SHP77 treated with DMSO at 0.1 percent for 48 hours (cell line): ENCODE data around the gene RPL13.

Experiments used
- DNase-seq: peaks from one replicate; lab custom pipeline; 2025; lab: John Stamatoyannopoulos, UW

The RPL13 gene

GRCh38 chr16:89599451-89599858 is 39.0 kb downstream of the RPL13 start:
- DNase-seq = peak; percentile 70

- DNase-seq = no peak
Observed at GRCh38 chr16:89599902-89600301, 39.4 kb downstream of the RPL13 start.

- DNase-seq = no peak
Observed at GRCh38 chr16:89600427-89600826, 39.9 kb downstream of the RPL13 start.

- DNase-seq = no peak
Observed at GRCh38 chr16:89600956-89601355, 40.5 kb downstream of the RPL13 start.

GRCh38 chr16:89601906-89602272 is 41.4 kb downstream of the RPL13 start:
- no peak for DNase-seq

- no peak for DNase-seq
Observed at GRCh38 chr16:89602273-89602951, 41.9 kb downstream of the RPL13 start.

GRCh38 chr16:89602952-89603590 is 42.6 kb downstream of the RPL13 start:
- DNase-seq = no peak

GRCh38 chr16:89604764-89605163 is 44.3 kb downstream of the RPL13 start:
- no peak for DNase-seq

- DNase-seq = no peak
Observed at GRCh38 chr16:89605186-89605970, 44.9 kb downstream of the RPL13 start.

GRCh38 chr16:89606006-89606405 is 45.5 kb downstream of the RPL13 start:
- DNase-seq = peak; percentile 56

GRCh38 chr16:89607453-89607852 is 47.0 kb downstream of the RPL13 start:
- DNase-seq = no peak

GRCh38 chr16:89607937-89608740 is 47.7 kb downstream of the RPL13 start:
- DNase-seq = no peak

- no peak for DNase-seq
Observed at GRCh38 chr16:89610108-89610453, 49.6 kb downstream of the RPL13 start.

GRCh38 chr16:89612415-89613166 is 52.1 kb downstream of the RPL13 start:
- DNase-seq = no peak

GRCh38 chr16:89613231-89613953 is 52.9 kb downstream of the RPL13 start, which contains the start of gene DPEP1:
DPEP1 (plus strand) TSS chr16:89613642; CDS start chr16:89630411, 16,769 bp downstream.
- DNase-seq = no peak

- DNase-seq = no peak
Observed at GRCh38 chr16:89613954-89614459, 53.5 kb downstream of the RPL13 start.
